Left lung (tissue), 10 donors: Measurements from ENCODE around the gene TIMM22. TPM values are rescaled to one million over a fixed set of nuclear protein-coding genes. Genes with fewer than 3 reads are reported as not detected.

Experiments
- ATAC-seq: fragments of 200-7000 bp; cut with Tn5 transposase; one replicate; pipeline ENCODE4 v1.9.1; 2020; ENCODE audit warnings: moderate library complexity
- DNase-seq, 4 donors: peaks; one replicate each; pipeline ENCODE4 v3.0.0-alpha.2; 2013 to 2020
- H3K27ac ChIP-seq, 2 donors: fragments of 200-600 bp; sonication (generic) in 1 of 2; one replicate each; pipeline versions ENCODE4 v1.5.0 to v1.8.0; 2020 to 2021
- H3K27me3 ChIP-seq, 2 donors: fragments of 200-600 bp; sonication (generic) in 1 of 2; one replicate each; pipeline versions ENCODE4 v1.5.0 to v1.8.0; 2020 to 2021
- H3K36me3 ChIP-seq, 2 donors: fragments of 200-600 bp; sonication (generic) in 1 of 2; one replicate each; pipeline versions ENCODE4 v1.5.0 to v1.8.0; 2020 to 2021
- H3K4me1 ChIP-seq, 2 donors: fragments of 200-600 bp; one replicate each; pipeline ENCODE4 v1.8.0; 2021
- H3K4me3 ChIP-seq, 2 donors: fragments of 200-600 bp; sonication (generic) in 1 of 2; one replicate each; pipeline versions ENCODE4 v1.5.0 to v1.8.0; 2020 to 2021; ENCODE audit warnings: mild to moderate bottlenecking in 1 of 2
- H3K9me3 ChIP-seq, 2 donors: fragments of 200-600 bp; sonication (generic) in 1 of 2; one replicate each; pipeline versions ENCODE4 v1.5.0 to v1.8.0; 2020 to 2021
- intact Hi-C, 2 donors: fragments of 100-400 bp; cut with DNase I; formaldehyde crosslinking; loops; one replicate each; pipeline versions ENCODE4 v1.11.2 to v1.14.2; 2022
- polyA plus RNA-seq, 6 donors: library from polyadenylated mRNA; unstranded; fragments of 120-200 nt; gene quantifications; one replicate each; pipeline ENCODE4 v1.2.1, GENCODE V29; 2013; ENCODE audit not compliant: insufficient read length in 6 of 6
- total RNA-seq, 2 donors: library from RNA; stranded (reverse); fragmentation: NEBNext Ultra II Directional; extraction: Animal tissue kit (Norgen Biotek cat#: 25700); gene quantifications; one replicate each; pipeline ENCODE4 v1.2.1, GENCODE V29; 2021
- TF ChIP-seq, protein P1 (sequence below), 2 donors: fragments of 200-600 bp; sonication (generic) in 1 of 2; IDR thresholded peaks; one replicate each; pipeline versions ENCODE4 v1.5.0 to v1.8.0; 2021; ENCODE audit warnings: antibody characterized with exemption in 2 of 2
- donor health status: DM: no; HTN: yes; CAD: no.
- donor health status: DM: no; HTN: no; CAD: no.

Gene TIMM22
- total and polyA plus RNA-seq, 8 donors = 10.6 to 18.4 (median 15.4) TPM

- Histone ChIP-seq H3K4me3 (no peak overlapping the region), H3K4me1 (peaks cover 0 to 13% of the 10 kb centered on the region in 2 donors), H3K9me3 (no peaks in the 10 kb centered on the region), H3K27ac (peak overlapping the region in 1 of 2 donors; percentile 13), H3K36me3 (peaks cover 0 to 60% of the 10 kb centered on the region in 2 donors), H3K27me3 (no peaks in the 10 kb centered on the region)
- DNase-seq (no peak), ATAC-seq (no peak)
- intact Hi-C loops = no loop called here
- TF ChIP-seq, protein P1, sequence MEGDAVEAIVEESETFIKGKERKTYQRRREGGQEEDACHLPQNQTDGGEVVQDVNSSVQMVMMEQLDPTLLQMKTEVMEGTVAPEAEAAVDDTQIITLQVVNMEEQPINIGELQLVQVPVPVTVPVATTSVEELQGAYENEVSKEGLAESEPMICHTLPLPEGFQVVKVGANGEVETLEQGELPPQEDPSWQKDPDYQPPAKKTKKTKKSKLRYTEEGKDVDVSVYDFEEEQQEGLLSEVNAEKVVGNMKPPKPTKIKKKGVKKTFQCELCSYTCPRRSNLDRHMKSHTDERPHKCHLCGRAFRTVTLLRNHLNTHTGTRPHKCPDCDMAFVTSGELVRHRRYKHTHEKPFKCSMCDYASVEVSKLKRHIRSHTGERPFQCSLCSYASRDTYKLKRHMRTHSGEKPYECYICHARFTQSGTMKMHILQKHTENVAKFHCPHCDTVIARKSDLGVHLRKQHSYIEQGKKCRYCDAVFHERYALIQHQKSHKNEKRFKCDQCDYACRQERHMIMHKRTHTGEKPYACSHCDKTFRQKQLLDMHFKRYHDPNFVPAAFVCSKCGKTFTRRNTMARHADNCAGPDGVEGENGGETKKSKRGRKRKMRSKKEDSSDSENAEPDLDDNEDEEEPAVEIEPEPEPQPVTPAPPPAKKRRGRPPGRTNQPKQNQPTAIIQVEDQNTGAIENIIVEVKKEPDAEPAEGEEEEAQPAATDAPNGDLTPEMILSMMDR (IDR thresholded peaks at IDR 0.05) = no peak
Measured at GRCh38 chr17:1019451-1019850, 22.5 kb downstream of the TIMM22 start.

DNA sequence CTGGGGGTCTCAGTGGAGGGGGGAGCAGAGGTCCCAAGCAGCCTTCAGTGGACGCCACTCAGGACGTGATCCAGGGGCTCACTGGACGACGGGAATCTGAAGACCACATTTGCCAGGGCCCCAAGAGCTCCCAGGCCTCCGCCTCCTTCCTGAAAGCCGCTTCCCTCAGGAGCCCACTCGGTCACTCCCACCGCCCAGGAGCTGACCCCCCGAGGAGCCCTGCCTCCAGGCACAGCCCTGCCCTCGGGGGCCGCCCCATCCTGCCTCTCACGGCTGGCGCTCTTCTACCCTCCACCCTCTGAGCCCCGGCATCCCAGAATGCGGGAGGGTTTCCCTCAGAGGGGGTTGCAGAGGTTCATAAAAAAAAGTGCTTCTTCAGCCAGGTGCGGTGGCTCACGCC, 24.2 kb downstream of the TIMM22 start:
- no peaks in the 10 kb centered on the region for H3K27me3 ChIP-seq
- no peak for ATAC-seq
- peaks cover 0 to 72% of the 10 kb centered on the region in 2 donors for H3K36me3 ChIP-seq
- DNase-seq = peak in 1 of 4 donors; percentile 66
- no peak overlapping the region for H3K27ac ChIP-seq
- peaks cover 0 to 13% of the 10 kb centered on the region in 2 donors for H3K4me1 ChIP-seq
- intact Hi-C loops = no loop called here
- TF ChIP-seq, protein P1 (IDR thresholded peaks at IDR 0.05) = no peak
- H3K9me3 ChIP-seq = no peaks in the 10 kb centered on the region
- H3K4me3 ChIP-seq = no peak overlapping the region

DNA sequence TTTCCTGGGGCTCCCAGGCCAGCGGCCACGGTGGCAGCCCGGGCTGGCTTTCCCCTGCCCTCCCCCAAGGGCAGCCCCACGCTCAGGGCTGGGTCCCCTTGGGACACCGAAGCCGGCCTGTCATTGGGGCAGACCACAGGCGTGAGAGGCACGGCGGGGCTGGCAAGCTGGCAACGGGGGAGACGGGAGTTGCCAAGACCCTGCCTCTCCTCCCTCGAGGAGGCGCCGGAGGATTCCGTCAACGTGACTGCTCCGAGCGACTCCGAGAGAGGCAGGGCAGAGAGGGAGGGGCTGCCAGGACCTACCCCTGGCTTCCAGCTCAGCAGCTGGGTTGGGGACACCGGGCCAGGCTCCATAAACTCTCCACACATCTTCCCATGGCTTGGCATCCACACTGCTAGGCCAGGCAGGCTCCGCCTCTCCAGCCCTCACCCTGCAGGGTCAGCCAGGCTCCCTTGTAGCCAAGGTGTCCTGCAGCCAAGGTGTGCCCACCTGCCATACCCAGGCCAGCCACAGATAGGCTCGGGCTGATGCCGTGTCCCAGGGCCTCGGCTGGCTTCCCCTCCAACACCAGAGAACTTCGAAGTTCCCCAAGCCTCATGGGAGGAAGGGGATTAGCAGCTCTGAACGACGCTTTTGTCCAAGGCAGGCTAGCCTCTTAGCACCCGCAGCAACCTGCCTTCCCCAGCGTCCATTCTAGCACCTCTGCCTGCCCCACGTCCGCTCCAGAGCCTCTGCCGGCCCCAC, 25.5 kb downstream of the TIMM22 start:
- peaks cover 0 to 76% of the 10 kb centered on the region in 2 donors for H3K36me3 ChIP-seq
- H3K27ac ChIP-seq = no peak overlapping the region
- TF ChIP-seq, protein P1 (IDR thresholded peaks at IDR 0.05) = no peak
- intact Hi-C loops = no loop called here
- H3K4me3 ChIP-seq = no peak overlapping the region
- H3K4me1 ChIP-seq = peaks cover 0 to 13% of the 10 kb centered on the region in 2 donors
- peak in 2 of 4 donors; percentile 41 to 81 for DNase-seq
- H3K27me3 ChIP-seq = no peaks in the 10 kb centered on the region
- no peaks in the 10 kb centered on the region for H3K9me3 ChIP-seq
- ATAC-seq = no peak

DNA sequence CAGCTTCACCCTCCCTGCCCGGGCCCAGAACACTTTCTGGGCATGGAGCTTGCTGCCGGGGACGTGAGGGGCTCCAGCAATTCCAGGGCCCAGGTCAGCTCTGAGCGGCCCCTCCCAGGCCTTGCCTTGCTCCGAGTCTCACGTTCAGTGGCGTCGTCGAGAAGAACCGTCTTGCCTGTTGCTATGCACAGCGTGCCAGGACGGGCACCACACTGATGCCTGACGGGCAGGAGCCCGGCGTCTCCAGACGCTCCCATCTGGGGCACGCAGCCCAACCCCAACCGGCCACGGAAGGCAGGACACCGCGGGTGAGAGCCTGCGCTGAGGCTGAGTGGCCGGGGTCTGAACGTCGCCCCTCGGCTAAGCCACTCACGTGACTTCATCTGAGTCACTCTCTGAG, 27.1 kb downstream of the TIMM22 start:
- ATAC-seq = no peak
- DNase-seq = peak in 1 of 4 donors; percentile 70
- Histone ChIP-seq H3K36me3 (peaks cover 0 to 78% of the 10 kb centered on the region in 2 donors), H3K27me3 (no peaks in the 10 kb centered on the region), H3K27ac (no peak overlapping the region), H3K4me3 (no peak overlapping the region), H3K4me1 (peaks cover 0 to 8% of the 10 kb centered on the region in 2 donors), H3K9me3 (no peaks in the 10 kb centered on the region)
- intact Hi-C loops = no loop called here
- TF ChIP-seq, protein P1 (IDR thresholded peaks at IDR 0.05) = no peak

- TF ChIP-seq, protein P1 (IDR thresholded peaks at IDR 0.05) = no peak
- H3K4me1 ChIP-seq = peaks cover 4 to 14% of the 10 kb centered on the region in 2 donors
- H3K4me3 ChIP-seq = no peak overlapping the region
- DNase-seq (peak in 1 of 4 donors; percentile 69), ATAC-seq (no peak)
- peaks cover 0 to 72% of the 10 kb centered on the region in 2 donors for H3K36me3 ChIP-seq
- H3K27ac ChIP-seq = no peak overlapping the region
- no peaks in the 10 kb centered on the region for H3K27me3 ChIP-seq
- intact Hi-C loops = no loop called here
- H3K9me3 ChIP-seq = no peaks in the 10 kb centered on the region
Measured at GRCh38 chr17:1025733-1026598, 29.0 kb downstream of the TIMM22 start.
